Panc1 (cell line): Measurements from ENCODE around the gene FAM47C.
"Not testable (repeated sequence)": the region's sequence is repeated elsewhere in the genome, so short reads cannot be mapped to it uniquely, and the experiment has no call there.

ENCODE experiments used
- POLR2AphosphoS5 ChIP-seq: IDR thresholded peaks from 2 replicates; pipeline ENCODE4 v1.6.1; 2012; ENCODE audit warnings: mild to moderate bottlenecking, low read depth, low read length, moderate library complexity
- SIN3A ChIP-seq: IDR thresholded peaks from 2 replicates; pipeline ENCODE4 v1.6.1; 2012; ENCODE audit warnings: low read depth, mild to moderate bottlenecking, low read length, moderate library complexity, borderline replicate concordance; ENCODE audit not compliant: insufficient read depth
- TCF7L2 ChIP-seq: IDR thresholded peaks from 2 replicates; pipeline ENCODE4 v1.6.1; 2011; ENCODE audit warnings: mild to moderate bottlenecking, low read depth, low read length, inconsistent platforms
- TF ChIP-seq, protein P1 (sequence below): fragments of 450-650 bp; IDR thresholded peaks from 2 replicates; pipeline ENCODE4 v1.5.1; 2017; ENCODE audit warnings: mild to moderate bottlenecking
- TF ChIP-seq, protein P2 (sequence below), 2 experiments: IDR thresholded peaks; 2 replicates each; pipeline ENCODE4 v1.6.1; 2011 to 2012; ENCODE audit warnings: low read depth in 2 of 2, control low read depth in 1 of 2, low read length in 1 of 2, mild to moderate bottlenecking in 1 of 2, moderate library complexity in 1 of 2; ENCODE audit not compliant: insufficient read depth in 1 of 2

DNA sequence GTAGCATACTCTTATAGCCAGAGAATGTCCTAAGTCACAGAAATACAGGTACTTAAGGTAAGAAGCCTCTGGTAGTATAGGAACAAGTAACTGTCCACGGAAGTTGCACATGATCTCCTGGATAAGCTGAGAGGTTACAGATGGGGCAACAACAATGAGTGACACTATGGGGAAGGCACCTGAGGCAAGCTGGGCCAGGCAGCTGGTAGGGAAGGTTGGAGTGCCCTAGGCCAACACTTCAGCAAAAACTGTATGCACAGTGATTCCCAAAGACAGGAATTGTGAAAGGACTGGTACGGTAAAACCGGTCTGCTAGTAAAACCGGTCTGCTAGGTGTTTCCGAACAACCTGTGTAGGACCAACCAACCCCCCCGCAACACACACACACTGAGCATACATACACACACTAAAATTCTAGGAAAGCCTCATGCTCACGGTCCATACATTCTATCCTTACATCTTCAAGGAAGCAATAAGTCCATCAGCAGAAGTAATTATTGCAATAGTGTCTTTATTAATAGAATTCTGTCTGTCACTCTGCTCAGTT is 28.6 kb downstream of the FAM47C start:
- TF ChIP-seq, protein P1, sequence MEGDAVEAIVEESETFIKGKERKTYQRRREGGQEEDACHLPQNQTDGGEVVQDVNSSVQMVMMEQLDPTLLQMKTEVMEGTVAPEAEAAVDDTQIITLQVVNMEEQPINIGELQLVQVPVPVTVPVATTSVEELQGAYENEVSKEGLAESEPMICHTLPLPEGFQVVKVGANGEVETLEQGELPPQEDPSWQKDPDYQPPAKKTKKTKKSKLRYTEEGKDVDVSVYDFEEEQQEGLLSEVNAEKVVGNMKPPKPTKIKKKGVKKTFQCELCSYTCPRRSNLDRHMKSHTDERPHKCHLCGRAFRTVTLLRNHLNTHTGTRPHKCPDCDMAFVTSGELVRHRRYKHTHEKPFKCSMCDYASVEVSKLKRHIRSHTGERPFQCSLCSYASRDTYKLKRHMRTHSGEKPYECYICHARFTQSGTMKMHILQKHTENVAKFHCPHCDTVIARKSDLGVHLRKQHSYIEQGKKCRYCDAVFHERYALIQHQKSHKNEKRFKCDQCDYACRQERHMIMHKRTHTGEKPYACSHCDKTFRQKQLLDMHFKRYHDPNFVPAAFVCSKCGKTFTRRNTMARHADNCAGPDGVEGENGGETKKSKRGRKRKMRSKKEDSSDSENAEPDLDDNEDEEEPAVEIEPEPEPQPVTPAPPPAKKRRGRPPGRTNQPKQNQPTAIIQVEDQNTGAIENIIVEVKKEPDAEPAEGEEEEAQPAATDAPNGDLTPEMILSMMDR, result not testable (repeated sequence)
- TF ChIP-seq POLR2AphosphoS5, SIN3A, TCF7L2: not testable (repeated sequence)
- TF ChIP-seq, protein P2, sequence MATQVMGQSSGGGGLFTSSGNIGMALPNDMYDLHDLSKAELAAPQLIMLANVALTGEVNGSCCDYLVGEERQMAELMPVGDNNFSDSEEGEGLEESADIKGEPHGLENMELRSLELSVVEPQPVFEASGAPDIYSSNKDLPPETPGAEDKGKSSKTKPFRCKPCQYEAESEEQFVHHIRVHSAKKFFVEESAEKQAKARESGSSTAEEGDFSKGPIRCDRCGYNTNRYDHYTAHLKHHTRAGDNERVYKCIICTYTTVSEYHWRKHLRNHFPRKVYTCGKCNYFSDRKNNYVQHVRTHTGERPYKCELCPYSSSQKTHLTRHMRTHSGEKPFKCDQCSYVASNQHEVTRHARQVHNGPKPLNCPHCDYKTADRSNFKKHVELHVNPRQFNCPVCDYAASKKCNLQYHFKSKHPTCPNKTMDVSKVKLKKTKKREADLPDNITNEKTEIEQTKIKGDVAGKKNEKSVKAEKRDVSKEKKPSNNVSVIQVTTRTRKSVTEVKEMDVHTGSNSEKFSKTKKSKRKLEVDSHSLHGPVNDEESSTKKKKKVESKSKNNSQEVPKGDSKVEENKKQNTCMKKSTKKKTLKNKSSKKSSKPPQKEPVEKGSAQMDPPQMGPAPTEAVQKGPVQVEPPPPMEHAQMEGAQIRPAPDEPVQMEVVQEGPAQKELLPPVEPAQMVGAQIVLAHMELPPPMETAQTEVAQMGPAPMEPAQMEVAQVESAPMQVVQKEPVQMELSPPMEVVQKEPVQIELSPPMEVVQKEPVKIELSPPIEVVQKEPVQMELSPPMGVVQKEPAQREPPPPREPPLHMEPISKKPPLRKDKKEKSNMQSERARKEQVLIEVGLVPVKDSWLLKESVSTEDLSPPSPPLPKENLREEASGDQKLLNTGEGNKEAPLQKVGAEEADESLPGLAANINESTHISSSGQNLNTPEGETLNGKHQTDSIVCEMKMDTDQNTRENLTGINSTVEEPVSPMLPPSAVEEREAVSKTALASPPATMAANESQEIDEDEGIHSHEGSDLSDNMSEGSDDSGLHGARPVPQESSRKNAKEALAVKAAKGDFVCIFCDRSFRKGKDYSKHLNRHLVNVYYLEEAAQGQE (IDR thresholded peaks at IDR 0.05; ENCODE audit: insufficient read depth in 1 of 2, low read depth in 2 of 2, low read length in 1 of 2), result not testable (repeated sequence)
